HL-60/S4 treated with retinoic acid at 250 ng/mL for 4 days and 3 days (cell line): ENCODE data around the gene ROMO1.
"Not testable (repeated sequence)": the region's sequence is repeated elsewhere in the genome, so short reads cannot be mapped to it uniquely, and the experiment has no call there.

Experiments
- in situ Hi-C: fragments of 300-500 bp; cut with MboI; formaldehyde crosslinking; loops from 2 replicates; pipeline ENCODE4 v1.7.0; 2022; ENCODE audit warnings: low sequenced_read_pairs

Gene ROMO1

DNA sequence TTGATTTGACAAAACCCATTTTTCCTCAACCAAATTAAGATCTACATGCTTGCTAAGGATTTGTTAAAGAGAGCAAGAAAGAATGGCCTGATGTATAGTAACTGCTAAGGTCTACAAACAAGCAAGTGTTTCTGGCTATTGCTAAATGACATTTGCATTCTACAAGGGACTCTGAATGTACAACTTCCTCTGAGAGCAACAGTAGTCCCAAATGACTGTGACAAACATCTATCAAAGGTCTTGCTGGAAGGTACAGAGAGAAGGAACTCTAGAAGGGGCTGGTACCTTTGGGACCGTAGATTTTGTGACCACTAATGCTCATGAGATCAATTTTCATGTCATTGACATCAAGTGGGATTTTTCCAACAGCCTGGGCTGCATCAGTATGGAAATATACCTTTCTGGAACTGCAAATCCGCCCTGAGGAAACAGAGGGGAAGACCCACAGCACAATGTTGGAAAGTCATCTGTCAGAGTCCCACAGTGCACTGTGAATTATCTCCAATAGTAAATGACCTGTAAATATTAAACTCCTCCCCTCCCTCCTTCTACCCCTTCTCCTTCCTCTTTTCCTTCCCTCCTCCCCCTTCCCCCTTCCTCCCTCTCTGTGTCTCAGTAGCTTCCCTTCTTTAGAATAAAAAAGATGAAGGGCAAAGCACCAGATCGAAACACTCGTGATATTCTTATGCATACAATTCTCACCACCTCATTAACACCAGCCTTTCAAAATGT, 18.6 kb upstream of the ROMO1 start:
- in situ Hi-C loops, result no loop called here

DNA sequence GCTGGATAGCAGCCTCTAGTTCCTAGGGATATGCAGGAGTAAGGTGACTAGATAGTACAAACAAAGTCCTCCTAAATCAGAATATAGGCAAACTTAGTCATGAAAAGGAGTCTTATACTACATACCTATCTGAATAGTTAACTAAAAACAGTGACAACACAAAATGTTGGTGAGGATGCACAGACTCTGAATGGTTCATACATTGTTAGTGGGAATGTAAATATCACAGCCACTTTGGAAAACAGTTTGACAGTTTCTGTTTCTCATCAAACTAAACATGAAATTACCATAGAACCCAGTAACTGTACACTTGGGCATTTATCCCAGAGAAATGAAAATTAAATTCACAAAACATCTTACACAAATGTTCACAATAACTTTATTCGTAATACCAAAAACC, 17.2 kb upstream of the ROMO1 start:
- in situ Hi-C loops, result no loop called here

DNA sequence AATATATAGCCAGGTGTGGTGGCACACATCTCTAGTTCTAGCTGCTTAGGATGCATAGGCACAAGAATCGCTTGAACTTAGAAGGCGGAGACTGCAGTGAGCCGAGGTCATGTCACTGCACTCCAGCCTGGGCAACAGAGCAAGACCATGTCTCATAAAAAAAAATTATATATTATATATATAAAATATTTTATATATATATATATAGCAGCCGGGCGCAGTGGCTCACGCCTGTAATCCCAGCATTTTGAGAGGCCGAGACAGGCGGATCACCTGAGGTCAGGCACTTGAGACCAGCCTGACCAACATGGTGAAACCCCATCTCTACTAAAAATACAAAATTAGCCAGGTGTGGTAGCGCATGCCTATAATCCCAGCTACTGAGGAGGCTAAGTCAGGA, 13.8 kb upstream of the ROMO1 start:
- in situ Hi-C loops, result not testable (repeated sequence)

DNA sequence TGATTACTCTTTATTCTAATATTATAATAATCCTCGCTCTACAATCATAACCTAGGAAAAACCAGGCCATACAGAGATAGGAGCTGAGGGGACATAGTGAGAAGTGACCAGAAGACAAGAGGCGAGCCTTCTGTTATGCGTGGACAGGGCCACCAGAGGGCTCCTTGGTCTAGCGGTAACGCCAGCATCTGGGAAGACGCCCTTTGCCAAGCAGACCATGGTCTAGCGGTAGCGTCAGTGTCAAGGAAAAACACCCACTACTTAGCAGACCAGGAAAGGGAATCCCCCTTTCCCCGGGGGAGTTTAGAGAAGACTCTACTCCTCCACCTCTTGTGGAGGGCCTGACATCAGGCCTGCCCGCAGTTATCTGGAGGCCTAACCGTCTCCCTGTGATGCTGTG, 12.3 kb upstream of the ROMO1 start:
- in situ Hi-C loops, result not testable (repeated sequence)

DNA sequence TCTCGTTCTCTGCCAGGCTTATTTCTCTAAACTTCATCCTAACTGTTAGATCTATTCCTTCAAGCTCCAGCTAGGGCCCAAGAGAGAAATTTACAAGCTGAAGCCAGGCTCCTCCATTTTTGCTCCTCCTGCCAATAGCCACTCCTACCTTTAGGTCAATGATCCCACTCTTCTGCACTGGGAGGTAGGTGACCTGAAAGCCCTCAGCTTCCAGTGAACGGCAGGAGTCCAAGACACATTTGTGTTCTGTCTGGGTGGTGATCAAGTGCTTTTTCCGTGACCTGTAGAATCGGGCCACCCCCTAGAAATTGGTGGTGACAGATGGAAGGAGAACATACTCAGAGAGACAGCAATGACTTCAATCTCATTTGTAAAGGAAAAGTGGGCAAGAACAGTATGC, 8.9 kb upstream of the ROMO1 start:
- in situ Hi-C loops, result no loop called here

DNA sequence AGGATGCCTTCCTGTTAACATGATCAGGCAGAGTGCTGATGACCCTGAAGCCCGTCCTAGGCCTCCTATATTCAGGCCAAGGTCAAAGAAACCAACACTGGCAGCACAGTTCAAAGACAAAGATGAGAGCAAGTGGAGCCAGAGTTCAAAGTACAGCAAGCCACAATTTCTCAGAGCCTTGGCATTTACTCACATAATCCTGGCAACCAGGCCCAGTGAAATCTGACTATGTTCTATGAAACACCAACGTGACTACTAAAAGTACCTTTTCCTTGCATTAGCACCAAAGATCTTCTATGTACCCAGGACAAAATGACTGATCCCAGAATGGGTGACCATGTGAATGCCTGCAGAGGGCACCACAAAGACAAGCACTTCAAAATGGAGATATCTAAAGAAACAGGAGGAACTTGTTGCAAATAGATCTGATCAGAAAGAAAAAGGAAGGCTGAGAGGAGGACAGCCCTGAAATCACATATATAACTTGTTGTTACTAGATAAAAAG, 3.9 kb upstream of the ROMO1 start:
- in situ Hi-C loops, result no loop called here

DNA sequence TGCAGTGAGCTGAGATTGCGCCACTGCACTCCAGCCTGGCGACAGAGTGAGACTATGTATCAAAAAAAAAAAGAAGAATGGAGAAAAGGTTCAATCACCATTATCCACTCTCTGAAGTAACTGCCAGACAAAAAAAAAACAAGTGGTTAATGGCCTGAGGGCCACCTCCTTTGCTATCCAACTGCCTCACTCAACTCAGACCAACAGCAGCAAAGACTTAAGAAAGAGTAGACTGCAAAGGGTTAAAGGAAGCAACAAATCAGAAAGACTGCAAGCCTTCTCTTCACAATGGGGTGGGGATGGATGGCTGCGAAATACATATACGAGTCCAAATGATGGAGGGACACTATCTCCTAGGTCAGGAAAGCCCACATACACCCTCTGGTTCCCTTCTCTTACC, 3.2 kb upstream of the ROMO1 start:
- in situ Hi-C loops, result no loop called here

DNA sequence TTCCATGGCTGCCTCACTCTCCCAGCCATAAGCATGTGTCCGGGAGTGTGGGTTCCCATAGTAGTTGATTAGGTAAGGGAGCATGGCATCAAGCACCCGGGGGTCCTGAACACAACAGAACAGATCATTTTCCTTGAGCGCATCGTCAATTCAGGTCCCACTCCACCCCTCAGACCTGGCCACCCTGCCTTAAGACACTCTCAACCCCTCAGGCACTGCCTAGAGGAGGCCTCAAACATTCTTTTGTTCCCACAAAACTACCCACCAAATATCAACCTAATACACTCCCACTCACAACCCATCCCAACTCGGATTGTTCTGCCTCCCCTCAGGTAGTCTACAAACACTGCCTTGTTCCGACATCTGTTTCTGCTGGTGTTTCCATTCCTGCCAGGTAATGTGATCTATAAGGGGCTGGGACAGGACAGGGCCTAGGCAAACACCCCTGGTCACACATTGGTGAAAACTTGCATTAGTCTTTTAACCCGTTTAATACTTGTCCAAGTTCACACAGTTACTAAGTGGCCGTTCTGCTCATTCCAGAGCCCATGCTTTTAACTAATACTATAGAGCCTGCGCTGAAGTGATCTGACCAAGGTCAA, 1.4 kb upstream of the ROMO1 start:
- in situ Hi-C loops, result no loop called here

DNA sequence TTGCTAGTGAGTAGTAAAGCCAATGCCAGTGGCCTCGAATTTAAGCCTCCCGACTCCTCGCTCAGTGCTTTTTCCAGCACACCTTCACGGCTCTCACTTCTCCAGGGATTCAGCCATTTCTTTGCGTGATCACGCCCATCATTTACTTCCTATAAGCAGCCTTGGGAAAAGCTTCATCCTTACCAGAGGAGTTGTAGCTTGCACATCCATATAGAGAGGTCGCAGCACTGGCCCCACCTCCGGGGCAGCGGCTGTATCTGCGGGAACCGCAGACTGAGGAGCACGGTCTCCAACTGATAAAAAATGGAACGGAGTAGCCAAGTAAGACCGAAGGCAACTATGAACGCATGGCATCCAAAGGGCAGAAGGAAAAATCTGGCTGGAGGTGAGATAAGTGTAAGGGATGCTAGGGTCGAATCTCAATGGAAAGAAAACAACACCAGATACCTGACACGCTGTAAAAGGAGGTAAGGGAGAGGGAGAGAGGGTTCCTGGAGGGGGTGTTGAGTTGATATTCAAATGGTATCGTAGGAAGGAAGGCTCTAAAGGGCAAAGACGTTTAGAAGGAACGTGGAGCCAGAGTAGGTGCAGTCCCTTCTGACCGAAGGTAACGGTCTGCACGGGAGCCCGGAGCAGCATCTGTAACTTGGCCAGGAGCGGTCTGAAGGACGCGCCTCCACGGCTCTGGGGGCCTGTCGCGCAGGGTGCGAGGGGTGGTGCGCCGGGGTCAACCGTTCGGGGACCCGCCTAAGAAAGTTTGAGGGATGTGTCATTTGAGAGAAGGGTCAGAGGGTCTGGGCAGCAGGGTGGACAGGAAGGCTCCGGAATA, 693 bp upstream of the ROMO1 start:
- in situ Hi-C loops, result no loop called here

DNA sequence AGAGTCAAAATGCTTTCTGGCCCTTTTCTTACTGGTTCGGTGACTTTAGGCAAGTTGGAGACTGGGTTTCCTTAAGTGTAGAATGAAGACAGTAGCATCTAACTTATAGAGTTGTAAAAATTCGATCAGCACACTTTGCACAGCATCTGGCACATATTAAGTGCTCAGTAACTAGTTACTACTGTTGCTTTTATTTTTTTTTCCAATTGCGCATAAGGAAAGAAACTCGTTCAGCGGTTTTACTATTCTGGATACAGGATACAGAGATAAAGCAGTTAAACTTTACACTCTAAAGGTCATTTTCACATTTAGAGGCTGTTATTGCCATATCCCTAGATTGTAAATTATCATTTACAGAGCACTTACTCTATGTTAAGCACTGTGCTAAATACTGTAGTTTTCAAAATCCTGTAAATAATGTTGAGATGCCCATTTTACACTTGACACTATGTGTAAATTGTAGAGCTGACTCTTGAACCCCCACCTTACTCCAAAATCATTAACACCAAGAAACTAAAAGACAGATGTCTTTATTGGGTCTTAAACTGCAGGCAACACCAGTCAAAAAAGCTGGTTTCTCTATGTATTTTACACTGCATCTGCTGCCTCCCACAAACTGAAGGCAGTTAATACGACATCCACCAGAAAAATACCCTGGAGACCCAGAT, 886 bp downstream of the ROMO1 start:
- in situ Hi-C loops, result no loop called here

DNA sequence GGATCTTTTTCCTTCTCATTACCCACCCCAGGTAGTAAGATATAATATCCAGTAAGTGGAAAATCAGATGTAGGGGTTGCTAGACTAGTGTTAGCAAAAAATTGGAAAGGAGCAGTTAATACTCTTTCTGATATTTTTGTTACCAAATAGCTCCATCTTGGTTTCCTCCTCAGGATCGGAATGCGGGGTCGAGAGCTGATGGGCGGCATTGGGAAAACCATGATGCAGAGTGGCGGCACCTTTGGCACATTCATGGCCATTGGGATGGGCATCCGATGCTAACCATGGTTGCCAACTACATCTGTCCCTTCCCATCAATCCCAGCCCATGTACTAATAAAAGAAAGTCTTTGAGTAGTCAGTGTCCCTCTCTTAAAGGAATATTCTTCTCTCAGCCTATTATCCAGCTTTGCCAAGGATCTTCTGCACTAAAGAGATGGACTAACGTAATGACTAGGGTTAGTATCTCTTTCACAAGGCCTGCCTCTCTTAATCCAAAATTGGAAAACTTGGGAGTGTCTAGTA, 1.5 kb downstream of the ROMO1 start:
- in situ Hi-C loops, result no loop called here

DNA sequence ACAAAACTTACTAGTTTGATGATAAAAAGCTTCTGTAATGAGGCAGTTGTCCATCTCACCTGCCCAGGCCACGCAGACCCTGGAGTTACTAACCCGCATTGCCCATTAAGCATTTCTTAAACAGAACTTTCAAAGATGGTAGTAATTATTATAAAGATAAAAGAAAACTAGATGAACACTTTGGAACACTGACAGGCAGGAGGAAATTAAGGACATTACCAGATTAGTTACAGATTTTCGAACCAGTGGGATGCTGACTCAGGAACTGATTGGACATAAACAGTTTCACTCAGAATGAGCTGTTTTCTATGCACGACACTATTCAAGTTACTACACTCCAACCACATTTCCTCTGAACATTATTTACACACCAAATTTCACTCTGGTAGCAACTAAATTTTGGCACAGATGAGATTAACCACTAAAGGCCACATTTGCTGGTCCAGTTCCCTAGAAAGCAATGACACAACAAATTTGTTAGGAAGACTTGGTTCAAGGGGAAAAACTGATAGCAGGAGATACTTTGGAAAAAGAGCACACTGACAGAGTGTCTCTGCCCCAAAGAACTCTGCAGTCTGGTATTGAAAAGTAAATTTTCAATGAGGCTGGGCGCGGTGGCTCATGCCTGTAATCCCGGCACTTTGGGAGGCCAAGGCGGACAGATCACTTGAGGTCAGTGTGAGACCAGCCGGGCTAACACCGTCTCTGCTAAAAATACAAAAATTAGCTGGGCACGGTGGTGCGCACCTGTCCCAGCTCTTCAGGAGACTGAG, 3.0 kb downstream of the ROMO1 start:
- in situ Hi-C loops, result no loop called here

DNA sequence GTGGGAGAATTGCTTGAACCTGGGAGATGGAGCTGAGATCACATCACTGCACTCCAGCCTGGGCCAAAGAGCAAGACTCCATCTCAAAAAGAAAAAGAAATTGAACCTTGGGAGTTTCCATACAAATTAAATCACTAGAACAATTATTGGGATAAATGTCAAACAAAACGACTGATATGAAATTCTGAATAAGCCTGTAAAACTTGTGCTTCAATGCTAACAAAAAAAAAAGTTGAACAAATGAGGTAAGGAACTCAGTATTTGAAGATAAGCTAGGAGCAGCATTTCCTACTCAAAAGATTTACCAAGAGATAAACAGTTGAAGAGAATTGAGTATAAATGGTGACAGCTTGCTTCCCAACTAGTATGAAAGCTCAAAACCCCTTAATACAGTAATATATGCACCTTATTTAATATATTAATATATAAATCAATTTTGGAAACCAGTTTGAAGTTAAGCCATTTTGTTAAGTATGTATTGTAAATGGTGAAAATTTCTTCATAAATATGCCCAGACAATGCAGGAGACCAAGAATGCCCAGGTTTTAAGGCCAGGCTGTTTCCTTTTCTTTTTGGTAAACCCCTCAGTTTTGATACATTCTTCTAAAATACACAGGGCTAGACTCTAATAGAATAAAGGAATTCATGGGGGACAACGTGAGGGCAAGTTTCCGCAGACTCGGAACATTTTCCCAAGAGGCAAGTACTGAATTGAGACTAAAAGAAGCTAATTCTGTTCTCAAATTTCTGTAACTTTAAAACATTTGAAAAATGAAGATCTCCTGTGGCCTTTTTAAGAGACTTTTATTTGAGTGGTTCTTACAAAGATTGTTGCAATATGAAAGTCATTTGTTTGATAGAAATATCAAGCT, 3.9 kb downstream of the ROMO1 start:
- in situ Hi-C loops, result no loop called here

DNA sequence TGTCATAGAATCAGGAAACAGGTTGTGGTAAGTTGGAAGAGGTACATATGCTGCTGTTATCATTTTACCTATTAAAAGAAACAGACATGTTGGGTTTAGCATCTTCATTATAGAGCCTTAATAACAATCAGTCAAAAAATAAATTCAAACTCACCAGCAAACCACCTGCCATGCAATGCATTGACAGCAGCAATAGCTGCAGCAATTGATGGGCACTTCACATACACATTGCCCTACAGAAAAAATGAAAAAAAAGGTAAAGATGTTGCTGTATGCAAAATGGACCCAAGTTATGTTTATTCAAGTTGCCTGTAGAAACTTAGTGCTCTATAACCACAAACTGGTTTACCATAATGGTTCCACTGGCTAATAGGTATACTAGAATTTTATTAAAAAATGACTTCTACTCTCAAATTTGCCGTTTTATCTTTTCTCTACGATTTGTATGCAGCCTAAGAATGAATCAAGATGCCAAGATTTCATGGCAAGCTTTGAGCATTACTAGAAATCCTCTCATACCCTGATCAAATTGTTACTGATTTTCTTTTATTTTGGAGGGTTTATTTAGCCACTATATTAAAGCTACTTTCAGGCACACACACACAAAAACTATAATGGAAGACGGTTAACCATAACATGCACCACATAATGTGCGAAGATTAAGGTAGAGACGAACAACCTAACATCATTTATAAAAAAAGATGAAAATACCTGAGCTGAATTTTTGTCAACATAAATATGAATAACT, 5.5 kb downstream of the ROMO1 start:
- in situ Hi-C loops, result no loop called here

DNA sequence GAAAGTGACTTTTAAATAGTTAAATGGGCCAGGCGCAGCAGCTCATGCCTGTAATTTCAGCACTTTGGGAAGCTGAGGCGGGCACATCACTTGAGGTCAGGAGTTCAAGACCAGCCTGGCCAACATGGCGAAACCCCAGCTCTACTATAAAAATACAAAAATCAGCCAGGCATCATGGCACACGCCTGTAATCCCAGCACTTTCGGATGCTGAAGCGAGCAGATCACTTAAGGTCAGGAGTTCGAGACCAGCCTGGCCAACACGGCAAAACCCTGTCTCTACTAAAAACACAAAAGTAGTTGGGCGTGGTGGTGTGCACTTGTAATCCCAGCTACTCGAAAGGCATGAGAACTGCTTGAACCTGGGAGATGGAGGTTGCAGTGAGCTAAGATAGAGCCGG, 6.7 kb downstream of the ROMO1 start:
- in situ Hi-C loops, result not testable (repeated sequence)

DNA sequence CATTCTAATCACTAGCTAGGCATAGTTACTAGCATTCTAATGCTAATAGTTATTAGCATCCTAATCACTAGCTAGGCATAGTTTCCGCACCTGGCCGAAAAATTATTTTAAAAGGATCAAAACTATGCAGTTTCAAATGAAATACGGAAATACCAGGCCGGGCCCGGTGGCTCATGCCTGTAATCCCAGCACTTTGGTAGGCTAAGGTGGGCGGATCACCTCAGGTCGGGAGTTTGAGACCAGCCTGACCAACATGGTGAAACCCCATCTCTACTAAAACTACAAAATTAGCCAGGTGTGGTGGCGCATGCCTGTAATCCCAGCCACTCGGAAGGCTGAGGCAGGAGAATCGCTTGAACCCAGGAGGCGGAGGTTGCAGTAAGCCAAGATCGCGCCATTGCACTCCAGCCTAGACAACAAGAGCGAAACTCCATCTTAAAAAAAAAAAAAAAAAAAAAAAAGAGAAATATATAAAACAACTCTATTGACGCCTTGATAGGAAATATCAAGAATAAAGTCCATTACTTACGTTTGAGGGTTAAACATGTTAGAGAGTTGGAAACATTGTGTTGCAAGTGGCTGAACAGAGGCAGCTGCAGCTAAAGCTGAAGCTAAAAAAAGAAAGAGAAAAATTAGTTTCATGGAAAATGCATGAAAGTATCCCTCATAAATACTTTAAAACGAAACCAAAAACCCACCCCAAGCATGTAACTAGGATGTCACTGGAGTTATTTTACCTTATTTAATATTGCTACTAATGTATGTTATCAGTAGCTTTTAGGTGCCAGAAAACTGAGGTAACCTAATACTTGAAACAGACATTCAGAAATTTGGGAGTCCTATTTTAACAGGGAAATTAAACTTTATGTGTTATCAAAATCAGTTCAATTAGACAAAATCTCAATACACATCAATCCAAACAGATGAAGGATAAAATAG, 7.7 kb downstream of the ROMO1 start:
- in situ Hi-C loops, result not testable (repeated sequence)

DNA sequence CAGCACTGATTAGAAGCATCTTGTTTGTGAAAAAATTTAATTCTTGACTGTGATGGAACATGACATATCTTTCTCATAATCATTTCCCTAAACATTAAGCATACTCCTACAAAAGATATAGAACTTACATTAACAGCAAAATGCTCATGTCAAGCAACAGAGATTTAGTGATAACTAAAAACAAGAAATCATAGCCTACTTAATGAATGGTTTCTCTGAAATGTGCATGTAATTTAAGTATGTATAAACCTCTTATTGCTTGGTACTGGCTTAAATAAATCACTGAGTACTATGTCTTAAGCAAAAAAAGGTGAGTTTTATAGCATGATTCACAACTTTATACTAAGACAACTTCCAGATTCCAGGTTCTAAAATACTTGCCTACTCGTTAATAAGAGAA, 9.3 kb downstream of the ROMO1 start:
- in situ Hi-C loops, result no loop called here

DNA sequence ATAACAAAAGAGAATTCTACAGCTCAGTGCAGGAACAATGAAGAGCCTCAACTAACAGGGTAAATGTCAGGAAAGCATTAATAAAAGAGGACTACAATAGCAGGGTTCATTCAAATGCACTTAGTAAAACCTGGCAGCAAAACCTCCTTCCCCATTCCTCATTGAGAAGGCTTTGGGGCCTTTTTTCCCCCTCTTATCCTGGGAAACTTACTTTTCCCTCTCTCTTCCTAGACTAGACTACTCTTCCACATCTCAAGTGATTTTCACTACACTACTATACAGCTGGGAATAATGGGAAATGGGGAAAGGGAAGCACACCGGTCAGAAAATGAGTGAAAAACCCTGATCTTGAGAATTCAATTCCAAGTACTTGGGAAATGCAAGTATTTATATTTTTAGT, 10.1 kb downstream of the ROMO1 start:
- in situ Hi-C loops, result no loop called here
